ENCODE results near the gene WIZ.

The WIZ gene

DNA sequence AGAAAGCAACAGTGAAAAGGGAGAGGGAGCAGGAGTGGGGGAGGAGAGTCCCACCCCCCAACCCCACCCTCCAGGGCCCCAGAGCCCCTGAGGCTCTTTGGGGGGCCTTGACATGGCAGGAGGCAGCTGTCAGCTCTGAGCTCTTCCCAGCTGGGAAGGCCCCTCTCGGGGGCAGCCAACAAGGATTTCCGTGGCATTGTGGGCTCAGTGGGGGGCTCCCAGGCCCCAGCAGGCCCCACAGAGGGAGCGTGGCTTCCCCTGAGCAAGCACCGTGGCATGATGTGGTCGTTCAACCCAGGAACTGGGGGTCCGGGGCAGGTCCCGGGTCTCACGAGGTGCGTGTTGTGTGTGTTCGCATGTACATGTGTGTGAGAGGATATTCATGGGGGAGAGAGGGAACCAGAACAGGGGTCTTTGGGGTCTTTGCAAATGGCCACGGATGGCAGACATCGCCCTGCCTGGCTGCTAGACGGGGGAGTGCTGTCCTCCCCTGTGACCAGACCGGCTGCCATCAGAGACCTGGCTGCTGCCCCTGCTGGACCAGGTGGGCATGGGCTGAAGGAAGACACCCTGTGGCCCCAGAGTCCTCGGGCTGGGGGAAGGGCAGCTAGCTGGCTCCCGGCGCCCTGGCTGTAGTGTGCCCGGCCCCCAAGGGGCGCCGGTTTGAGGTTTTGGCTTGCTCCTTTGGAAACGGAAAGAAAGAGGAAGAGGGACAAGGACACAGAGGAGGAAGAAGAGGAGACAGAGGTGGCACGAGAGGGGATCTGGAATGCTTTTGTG, 27.3 kb downstream of the WIZ start:
- DNase-seq (ENCODE audit: low read depth): no peak
- H3K4me3 ChIP-seq (ENCODE audit: control insufficient read depth, low read depth, low read length): no peak overlapping the region
- TF ChIP-seq, protein P1, sequence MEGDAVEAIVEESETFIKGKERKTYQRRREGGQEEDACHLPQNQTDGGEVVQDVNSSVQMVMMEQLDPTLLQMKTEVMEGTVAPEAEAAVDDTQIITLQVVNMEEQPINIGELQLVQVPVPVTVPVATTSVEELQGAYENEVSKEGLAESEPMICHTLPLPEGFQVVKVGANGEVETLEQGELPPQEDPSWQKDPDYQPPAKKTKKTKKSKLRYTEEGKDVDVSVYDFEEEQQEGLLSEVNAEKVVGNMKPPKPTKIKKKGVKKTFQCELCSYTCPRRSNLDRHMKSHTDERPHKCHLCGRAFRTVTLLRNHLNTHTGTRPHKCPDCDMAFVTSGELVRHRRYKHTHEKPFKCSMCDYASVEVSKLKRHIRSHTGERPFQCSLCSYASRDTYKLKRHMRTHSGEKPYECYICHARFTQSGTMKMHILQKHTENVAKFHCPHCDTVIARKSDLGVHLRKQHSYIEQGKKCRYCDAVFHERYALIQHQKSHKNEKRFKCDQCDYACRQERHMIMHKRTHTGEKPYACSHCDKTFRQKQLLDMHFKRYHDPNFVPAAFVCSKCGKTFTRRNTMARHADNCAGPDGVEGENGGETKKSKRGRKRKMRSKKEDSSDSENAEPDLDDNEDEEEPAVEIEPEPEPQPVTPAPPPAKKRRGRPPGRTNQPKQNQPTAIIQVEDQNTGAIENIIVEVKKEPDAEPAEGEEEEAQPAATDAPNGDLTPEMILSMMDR (IDR thresholded peaks at IDR 0.05; ENCODE audit: control insufficient read depth, insufficient read depth, low read depth, low read length, missing control alignments): no peak

DNA sequence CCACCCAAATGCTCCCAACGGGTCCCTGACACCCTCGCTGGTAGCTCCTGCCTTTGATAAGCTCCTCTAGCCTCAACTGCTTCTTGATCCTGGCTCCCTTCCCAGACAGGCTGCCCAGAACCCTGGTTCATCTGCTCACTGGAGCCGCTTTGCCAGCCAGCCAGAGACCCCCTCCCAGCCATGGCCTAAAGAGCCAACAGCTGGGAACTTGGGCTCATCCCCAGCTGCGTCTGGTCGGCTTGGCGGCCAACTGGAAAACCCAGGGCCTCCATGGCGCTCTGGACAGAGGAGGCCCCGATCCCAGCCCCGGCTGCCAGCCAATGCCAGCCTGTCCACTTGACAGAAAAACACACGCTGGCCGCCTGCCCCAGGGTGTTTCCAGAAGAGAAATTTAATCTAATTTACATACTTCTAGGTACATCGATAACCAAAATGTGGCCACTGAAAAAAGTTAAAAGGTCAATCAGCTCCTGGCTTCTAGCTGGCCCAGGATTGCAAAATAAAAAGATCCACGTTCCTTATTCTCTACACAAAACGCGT, 28.0 kb downstream of the WIZ start:
- TF ChIP-seq, protein P1 (IDR thresholded peaks at IDR 0.05; ENCODE audit: control insufficient read depth, insufficient read depth, low read depth, low read length, missing control alignments): no peak
- H3K4me3 ChIP-seq (ENCODE audit: control insufficient read depth, low read depth, low read length): no peak overlapping the region
- no peak for DNase-seq (ENCODE audit: low read depth)

DNA sequence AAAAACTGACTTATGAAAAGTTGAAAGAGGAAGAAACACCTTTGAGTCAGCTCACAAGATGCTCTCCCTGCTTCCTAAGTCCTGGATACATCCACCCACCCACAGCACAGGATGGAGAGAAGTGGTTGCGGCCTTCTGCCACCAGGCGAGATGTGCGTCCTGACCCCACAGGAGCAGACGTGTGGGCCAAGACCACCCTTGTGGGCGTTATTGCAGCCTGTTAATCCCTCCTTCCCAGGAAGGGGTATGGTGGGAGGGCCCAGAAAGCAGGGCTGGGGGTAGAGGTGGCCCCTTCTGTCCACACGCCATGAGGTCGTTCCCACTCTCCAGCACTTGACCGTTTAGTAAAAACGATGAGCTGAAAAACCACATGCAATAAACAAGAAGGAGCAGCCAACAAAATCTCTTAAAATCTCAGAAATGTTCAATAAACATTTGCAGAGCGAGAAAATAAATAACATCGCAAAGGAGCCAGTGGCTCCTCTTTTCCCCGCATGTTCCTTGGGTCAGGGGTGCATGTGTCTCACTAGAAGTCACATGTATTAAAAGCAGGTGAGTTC, 28.5 kb downstream of the WIZ start:
- TF ChIP-seq, protein P1 (IDR thresholded peaks at IDR 0.05; ENCODE audit: control insufficient read depth, insufficient read depth, low read depth, low read length, missing control alignments): no peak

DNA sequence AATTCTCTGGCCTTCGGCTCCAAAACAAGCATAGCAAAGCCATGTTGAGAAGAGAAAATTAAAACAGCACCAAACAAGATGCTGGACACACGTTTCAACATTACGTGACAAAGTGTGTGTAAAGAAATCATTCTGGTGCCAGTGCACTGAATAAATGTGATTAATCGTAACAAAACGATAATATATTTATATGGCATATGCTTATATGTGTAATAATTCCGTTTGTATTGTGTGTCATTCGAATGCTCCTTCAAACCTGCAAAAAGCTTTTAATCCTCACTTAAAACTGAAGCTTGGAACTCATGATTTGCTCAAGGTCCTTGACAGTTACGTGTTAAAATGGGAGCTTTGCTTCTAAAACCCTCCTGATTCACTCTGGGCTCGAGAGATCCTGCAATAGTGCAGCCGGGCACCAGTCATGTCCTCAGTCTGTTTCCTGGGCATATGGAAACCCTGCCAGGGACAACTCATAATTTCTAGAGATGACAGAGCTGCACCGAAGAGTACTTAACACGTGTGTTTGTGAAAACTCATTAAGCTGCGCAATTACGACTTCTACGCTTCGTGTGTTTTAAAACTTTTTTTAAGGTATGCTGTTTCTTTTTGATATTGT, 30.2 kb downstream of the WIZ start:
- H3K4me3 ChIP-seq (ENCODE audit: control insufficient read depth, low read depth, low read length): peak overlapping the region; percentile 61

More for the DNA sequence above, 28.5 kb downstream of the WIZ start:
- no peak for DNase-seq (ENCODE audit: low read depth)
- H3K4me3 ChIP-seq (ENCODE audit: control insufficient read depth, low read depth, low read length): no peak overlapping the region

DNA sequence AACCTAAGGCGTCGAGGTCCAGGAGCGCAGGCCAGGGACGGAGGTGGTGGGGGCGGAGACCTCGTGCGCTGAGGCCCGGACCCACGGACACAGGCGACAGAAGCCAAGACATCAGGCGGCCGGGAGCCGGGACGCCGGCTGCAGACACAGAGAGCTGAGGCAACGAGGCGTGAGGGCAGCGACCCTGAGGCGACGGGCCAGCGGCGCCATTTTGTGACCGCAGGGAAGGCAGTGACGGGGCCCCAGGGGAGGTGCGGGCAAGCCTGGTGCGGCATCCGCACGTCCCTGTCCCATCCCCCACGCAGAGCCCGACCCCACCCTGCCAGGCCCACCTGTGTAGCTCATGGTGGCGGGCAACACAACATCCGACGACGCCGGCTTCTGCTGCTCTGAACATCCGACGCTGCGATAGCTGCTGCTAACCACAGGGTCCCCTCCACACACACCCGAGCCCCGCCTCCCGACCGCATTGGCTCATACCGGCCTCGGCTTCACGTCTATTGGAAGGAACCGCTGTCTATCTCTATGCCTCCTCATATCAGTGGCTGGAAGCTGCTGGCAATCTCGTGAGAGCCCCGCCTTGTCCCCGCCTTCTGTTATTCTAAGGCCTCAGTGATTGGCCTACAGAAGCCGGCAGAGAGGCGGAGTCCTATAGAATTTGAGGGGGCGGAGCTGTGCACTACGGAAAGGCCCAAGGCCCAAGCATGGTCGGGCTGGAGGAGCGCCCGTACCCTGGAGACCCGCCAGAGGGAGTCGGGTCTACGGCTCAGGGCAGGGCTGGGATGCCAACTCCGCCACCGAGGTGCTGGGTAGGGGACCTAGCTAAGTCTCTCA, 31.0 kb downstream of the WIZ start, which contains the start of gene AKAP8L:
Gene AKAP8L (minus strand): TSS at position 410 of the 834 bp plus-strand sequence. CDS start 65 bp downstream, at position 345.
- DNase-seq (ENCODE audit: low read depth): peak; percentile 99
- H3K4me3 ChIP-seq (ENCODE audit: control insufficient read depth, low read depth, low read length): peak within 1 kb of the TSS; percentile 92
- TF ChIP-seq, protein P1 (IDR thresholded peaks at IDR 0.05; ENCODE audit: control insufficient read depth, insufficient read depth, low read depth, low read length, missing control alignments): peak; percentile 72

More for the DNA sequence above, 30.2 kb downstream of the WIZ start:
- TF ChIP-seq, protein P1 (IDR thresholded peaks at IDR 0.05; ENCODE audit: control insufficient read depth, insufficient read depth, low read depth, low read length, missing control alignments): no peak
- no peak for DNase-seq (ENCODE audit: low read depth)

DNA sequence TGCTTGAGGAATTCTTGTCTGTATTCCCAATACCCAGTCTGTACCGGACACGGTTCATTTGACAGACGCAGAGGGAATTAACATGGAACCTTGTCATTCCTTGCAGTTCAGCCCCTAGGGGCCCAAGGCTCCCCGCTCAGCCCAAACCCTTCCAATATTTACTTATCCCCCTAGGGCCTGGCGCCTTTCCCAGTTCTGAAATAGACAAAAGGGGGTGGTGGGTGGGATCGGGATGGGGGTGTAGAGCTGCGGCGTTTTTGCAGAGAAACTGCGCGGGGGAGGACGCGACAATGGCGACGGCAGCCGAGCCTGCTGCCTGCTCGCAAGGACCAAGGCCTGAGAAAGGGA, 31.6 kb downstream of the WIZ start:
- no peak for DNase-seq (ENCODE audit: low read depth)
- peak overlapping the region; percentile 92 for H3K4me3 ChIP-seq (ENCODE audit: control insufficient read depth, low read depth, low read length)
- TF ChIP-seq, protein P1 (IDR thresholded peaks at IDR 0.05; ENCODE audit: control insufficient read depth, insufficient read depth, low read depth, low read length, missing control alignments): no peak
